Neural progenitor cell (in vitro differentiated cells): Measurements from ENCODE around the gene KRTAP22-1. TPM values are rescaled to one million over a fixed set of nuclear protein-coding genes. Genes with fewer than 3 reads are reported as not detected.

ENCODE experiments used
- DNase-seq: peaks from one replicate; pipeline ENCODE4 v3.0.0-alpha.2; 2016; ENCODE audit warnings: low spot score
- H2AFZ ChIP-seq: fragments of 200-600 bp; sonication (generic); replicated peaks from 2 replicates; pipeline ENCODE4 v1.6.1; 2016; ENCODE audit warnings: antibody characterized with exemption
- H3F3A ChIP-seq: fragments of 200-600 bp; sonication (generic); 2 replicates; pipeline ENCODE4 v1.6.1; 2016; ENCODE audit warnings: antibody characterized with exemption, low read depth
- H3K27ac ChIP-seq: fragments of 200-600 bp; sonication (generic); 2 replicates; pipeline ENCODE4 v1.5.1; 2016; ENCODE audit warnings: mild to moderate bottlenecking
- H3K27me3 ChIP-seq: fragments of 200-600 bp; sonication (generic); 2 replicates; pipeline ENCODE4 v1.6.1; 2016; ENCODE audit warnings: mild to moderate bottlenecking, moderate library complexity
- H3K36me3 ChIP-seq: fragments of 200-600 bp; sonication (generic); 2 replicates; pipeline ENCODE4 v1.5.1; 2016
- H3K4me1 ChIP-seq: fragments of 200-600 bp; sonication (generic); 2 replicates; pipeline ENCODE4 v1.6.1; 2016; ENCODE audit warnings: mixed run types
- H3K4me2 ChIP-seq: fragments of 200-600 bp; sonication (generic); 2 replicates; pipeline ENCODE4 v1.6.1; 2016
- H3K4me3 ChIP-seq: fragments of 200-600 bp; sonication (generic); 2 replicates; pipeline ENCODE4 v1.5.1; 2016
- H3K79me2 ChIP-seq: fragments of 200-600 bp; sonication (generic); 2 replicates; pipeline ENCODE4 v1.6.1; 2016; ENCODE audit warnings: low read depth
- H3K9ac ChIP-seq: fragments of 200-600 bp; sonication (generic); 2 replicates; pipeline ENCODE4 v1.6.1; 2016
- H3K9me3 ChIP-seq: fragments of 200-600 bp; sonication (generic); 2 replicates; pipeline ENCODE4 v1.5.1; 2016; ENCODE audit warnings: low read depth
- H4K20me1 ChIP-seq: fragments of 200-600 bp; sonication (generic); 2 replicates; pipeline ENCODE4 v1.6.1; 2016; ENCODE audit warnings: low read depth
- H3K27ac Mint-ChIP-seq: 3 replicates; pipeline ENCODE4 v1.8.0; 2021; ENCODE audit warnings: mixed read lengths
- H3K27me3 Mint-ChIP-seq: 2 replicates; pipeline ENCODE4 v1.8.0; 2022; ENCODE audit warnings: low read depth, mild to moderate bottlenecking, inconsistent platforms, moderate library complexity, mixed read lengths; ENCODE audit not compliant: insufficient read depth
- H3K36me3 Mint-ChIP-seq: 3 replicates; pipeline ENCODE4 v1.8.0; 2021; ENCODE audit warnings: mixed read lengths
- H3K4me1 Mint-ChIP-seq: 3 replicates; pipeline ENCODE4 v1.8.0; 2021; ENCODE audit warnings: mixed read lengths
- H3K4me3 Mint-ChIP-seq: 3 replicates; pipeline ENCODE4 v1.8.0; 2021; ENCODE audit warnings: mild to moderate bottlenecking, moderate library complexity, mixed read lengths
- H3K9me3 Mint-ChIP-seq: 3 replicates; pipeline ENCODE4 v1.8.0; 2020; ENCODE audit warnings: mixed read lengths
- EZH2 ChIP-seq: fragments of 200-600 bp; sonication (generic); IDR thresholded peaks from 2 replicates; pipeline ENCODE4 v1.6.1; 2017; ENCODE audit warnings: antibody characterized with exemption, mild to moderate bottlenecking, moderate library complexity
- EZH2phosphoT487 ChIP-seq: fragments of 200-600 bp; sonication (generic); IDR thresholded peaks from 2 replicates; pipeline ENCODE4 v1.6.1; 2017; ENCODE audit warnings: antibody characterized with exemption
- total RNA-seq: library from RNA; depleted of rRNA; stranded (reverse); fragments of >200 nt; gene quantifications from 2 replicates; pipeline ENCODE4 v1.2.3, GENCODE V29; 2015; ENCODE audit warnings: low replicate concordance
- TF ChIP-seq, protein P1 (sequence below): fragments of 200-600 bp; sonication (generic); IDR thresholded peaks from 2 replicates; pipeline ENCODE4 v1.5.1; 2017; ENCODE audit warnings: antibody characterized with exemption, mild to moderate bottlenecking

KRTAP22-1 gene
- total RNA-seq, 1 donor from 2014 or later = not detected

DNA sequence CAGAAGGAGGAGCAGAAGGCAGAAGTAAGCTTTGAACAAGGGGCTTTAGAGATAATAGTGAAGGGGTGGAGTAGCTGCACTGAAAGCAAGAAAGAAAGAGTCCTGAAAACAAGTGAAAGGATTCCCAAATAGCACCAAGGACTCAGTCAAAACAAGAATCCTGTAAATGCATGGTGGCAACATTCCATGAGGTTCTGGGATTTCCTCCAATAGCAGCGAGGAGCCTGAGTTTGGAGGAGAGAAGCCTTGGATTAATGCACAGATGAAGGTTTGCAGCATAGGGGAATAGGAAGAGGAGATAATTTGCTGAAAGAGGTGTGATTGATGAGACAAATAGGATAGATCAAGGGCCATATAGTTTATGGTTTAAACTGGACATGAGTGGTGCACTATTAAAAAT lies 21.5 kb upstream of the KRTAP22-1 start:
- Histone ChIP-seq H3K27ac (peak overlapping the region; percentile 76), H3K27me3 (no peaks in the 10 kb centered on the region), H3K36me3 (no peaks in the 10 kb centered on the region), H3K79me2 (no peaks in the 10 kb centered on the region), H3K4me3 (no peak overlapping the region), H2AFZ (no peak overlapping the region), H3K4me2 (no peak overlapping the region), H3K4me1 (peaks cover 14% of the 10 kb centered on the region), H3K9me3 (peaks cover 7% of the 10 kb centered on the region), H4K20me1 (no peaks in the 10 kb centered on the region), H3K9ac (no peak overlapping the region), H3F3A (no peaks in the 10 kb centered on the region)
- TF ChIP-seq EZH2phosphoT487 = no peak
- TF ChIP-seq, protein P1, sequence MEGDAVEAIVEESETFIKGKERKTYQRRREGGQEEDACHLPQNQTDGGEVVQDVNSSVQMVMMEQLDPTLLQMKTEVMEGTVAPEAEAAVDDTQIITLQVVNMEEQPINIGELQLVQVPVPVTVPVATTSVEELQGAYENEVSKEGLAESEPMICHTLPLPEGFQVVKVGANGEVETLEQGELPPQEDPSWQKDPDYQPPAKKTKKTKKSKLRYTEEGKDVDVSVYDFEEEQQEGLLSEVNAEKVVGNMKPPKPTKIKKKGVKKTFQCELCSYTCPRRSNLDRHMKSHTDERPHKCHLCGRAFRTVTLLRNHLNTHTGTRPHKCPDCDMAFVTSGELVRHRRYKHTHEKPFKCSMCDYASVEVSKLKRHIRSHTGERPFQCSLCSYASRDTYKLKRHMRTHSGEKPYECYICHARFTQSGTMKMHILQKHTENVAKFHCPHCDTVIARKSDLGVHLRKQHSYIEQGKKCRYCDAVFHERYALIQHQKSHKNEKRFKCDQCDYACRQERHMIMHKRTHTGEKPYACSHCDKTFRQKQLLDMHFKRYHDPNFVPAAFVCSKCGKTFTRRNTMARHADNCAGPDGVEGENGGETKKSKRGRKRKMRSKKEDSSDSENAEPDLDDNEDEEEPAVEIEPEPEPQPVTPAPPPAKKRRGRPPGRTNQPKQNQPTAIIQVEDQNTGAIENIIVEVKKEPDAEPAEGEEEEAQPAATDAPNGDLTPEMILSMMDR = no peak
- no peak for TF ChIP-seq EZH2
- no peaks in the 10 kb centered on the region for H3K9me3 Mint-ChIP-seq
- H3K36me3 Mint-ChIP-seq = no peaks in the 10 kb centered on the region
- no peaks in the 10 kb centered on the region for H3K27me3 Mint-ChIP-seq
- no peak overlapping the region for H3K4me3 Mint-ChIP-seq
- peaks cover 8% of the 10 kb centered on the region for H3K4me1 Mint-ChIP-seq
- H3K27ac Mint-ChIP-seq = no peak overlapping the region
- DNase-seq = peak; percentile 33

DNA sequence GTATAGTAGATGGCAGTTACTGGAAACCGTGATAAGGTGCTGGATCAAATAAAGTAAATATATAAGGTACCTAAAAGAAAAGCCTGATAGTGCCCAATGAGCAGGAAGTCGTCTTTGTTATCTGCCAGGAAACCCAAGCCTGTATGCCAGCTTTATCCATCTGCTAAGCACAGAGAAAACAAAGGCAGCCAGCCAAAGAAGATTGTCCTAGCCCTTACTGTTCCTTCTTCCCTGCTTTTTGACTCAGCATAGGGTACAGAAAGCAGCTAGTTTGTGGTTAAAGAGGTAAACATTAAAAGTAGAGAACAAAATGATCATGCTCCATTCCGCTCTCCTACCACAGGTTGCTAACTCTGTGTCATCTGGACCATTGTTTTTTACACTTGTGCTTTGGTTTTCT lies 20.8 kb upstream of the KRTAP22-1 start:
- Histone ChIP-seq H3K36me3 (no peaks in the 10 kb centered on the region), H3K4me3 (no peak overlapping the region), H3K4me1 (peaks cover 14% of the 10 kb centered on the region), H3K79me2 (no peaks in the 10 kb centered on the region), H3K4me2 (no peak overlapping the region), H4K20me1 (no peaks in the 10 kb centered on the region), H3F3A (no peaks in the 10 kb centered on the region), H3K27ac (no peak overlapping the region), H3K9ac (no peak overlapping the region), H3K27me3 (no peaks in the 10 kb centered on the region), H3K9me3 (peaks cover 7% of the 10 kb centered on the region), H2AFZ (no peak overlapping the region)
- Mint-ChIP-seq H3K27ac (no peak overlapping the region), H3K27me3 (no peaks in the 10 kb centered on the region), H3K36me3 (no peaks in the 10 kb centered on the region), H3K4me1 (peaks cover 8% of the 10 kb centered on the region), H3K9me3 (no peaks in the 10 kb centered on the region), H3K4me3 (no peak overlapping the region)
- TF ChIP-seq, protein P1 = no peak
- no peak for TF ChIP-seq EZH2
- no peak for TF ChIP-seq EZH2phosphoT487
- no peak for DNase-seq

DNA sequence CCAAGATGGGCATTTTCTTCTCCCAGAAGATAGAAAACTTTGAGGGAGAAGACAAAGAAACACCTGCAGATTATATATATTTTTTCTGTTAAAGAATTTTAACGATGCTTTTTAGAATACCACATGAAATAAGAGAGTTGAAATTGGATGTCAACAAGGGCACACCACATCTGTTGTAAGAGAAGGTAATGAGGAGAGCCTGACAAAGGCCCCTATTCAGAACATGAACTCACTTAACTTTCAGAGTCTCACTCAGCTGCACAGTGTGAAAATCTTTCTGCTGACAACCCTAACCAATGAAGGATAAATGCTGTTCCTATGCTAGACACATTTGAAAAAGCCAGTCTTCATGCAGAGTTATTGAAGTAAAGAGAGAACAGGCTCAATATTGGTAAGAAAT lies 18.0 kb upstream of the KRTAP22-1 start:
- Mint-ChIP-seq H3K27ac (no peak overlapping the region), H3K36me3 (no peaks in the 10 kb centered on the region), H3K27me3 (no peaks in the 10 kb centered on the region), H3K9me3 (no peaks in the 10 kb centered on the region), H3K4me3 (no peak overlapping the region), H3K4me1 (peaks cover 8% of the 10 kb centered on the region)
- Histone ChIP-seq H3K4me2 (no peak overlapping the region), H4K20me1 (no peaks in the 10 kb centered on the region), H3F3A (no peaks in the 10 kb centered on the region), H3K36me3 (peaks cover 4% of the 10 kb centered on the region), H2AFZ (no peak overlapping the region), H3K27ac (no peak overlapping the region), H3K79me2 (no peaks in the 10 kb centered on the region), H3K4me1 (peaks cover 14% of the 10 kb centered on the region), H3K9ac (no peak overlapping the region), H3K4me3 (no peak overlapping the region), H3K9me3 (peaks cover 11% of the 10 kb centered on the region), H3K27me3 (no peaks in the 10 kb centered on the region)
- TF ChIP-seq EZH2 (no peak), EZH2phosphoT487 (no peak)
- TF ChIP-seq, protein P1 = no peak
- DNase-seq = peak; percentile 10

DNA sequence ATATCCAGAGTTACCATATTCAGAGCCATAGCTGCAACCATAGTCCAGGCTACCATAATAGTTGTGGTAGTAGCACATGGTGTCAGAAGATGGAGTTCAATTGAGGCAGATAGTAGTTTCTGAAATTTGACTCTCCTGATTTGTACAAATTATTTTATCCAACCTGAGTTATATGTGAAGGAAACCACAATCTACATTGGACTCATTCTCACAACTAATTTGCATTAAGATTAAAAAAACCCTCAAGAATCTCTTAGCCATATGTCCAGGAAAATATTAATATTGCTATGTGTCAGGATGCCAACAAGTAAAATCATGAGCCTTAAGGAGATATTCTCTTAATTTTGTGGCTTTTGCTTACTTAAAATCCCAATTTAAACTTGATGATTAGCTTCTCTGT lies 10.6 kb upstream of the KRTAP22-1 start, which contains the start of gene KRTAP22-2:
Gene KRTAP22-2, minus strand, starts transcription at position 101 of the 400 bp plus-strand sequence.
- Histone ChIP-seq H3K27me3 (no peaks in the 10 kb centered on the region), H3K9ac (no peak within 1 kb of the TSS), H4K20me1 (no peaks in the 10 kb centered on the region), H3K79me2 (no peaks in the 10 kb centered on the region), H3K4me2 (no peak within 1 kb of the TSS), H3K4me3 (no peak within 1 kb of the TSS), H3K9me3 (peaks cover 9% of the 10 kb centered on the region), H3F3A (no peaks in the 10 kb centered on the region), H3K36me3 (peaks cover 4% of the 10 kb centered on the region), H2AFZ (no peak within 1 kb of the TSS), H3K27ac (no peak within 1 kb of the TSS), H3K4me1 (no peaks in the 10 kb centered on the region)
- Mint-ChIP-seq H3K9me3 (no peaks in the 10 kb centered on the region), H3K36me3 (no peaks in the 10 kb centered on the region), H3K27me3 (no peaks in the 10 kb centered on the region), H3K27ac (no peak within 1 kb of the TSS), H3K4me1 (no peaks in the 10 kb centered on the region), H3K4me3 (no peak within 1 kb of the TSS)
- DNase-seq = no peak
- TF ChIP-seq, protein P1 = no peak
- no peak for TF ChIP-seq EZH2phosphoT487
- no peak for TF ChIP-seq EZH2
